LNCAP (cell line): ENCODE results near the gene NAXE.

Source experiments
- CTCF ChIP-seq: fragments of 450-650 bp; IDR thresholded peaks from 2 replicates; pipeline ENCODE4 v1.5.1; 2017; ENCODE audit warnings: mild to moderate bottlenecking

The NAXE gene

DNA sequence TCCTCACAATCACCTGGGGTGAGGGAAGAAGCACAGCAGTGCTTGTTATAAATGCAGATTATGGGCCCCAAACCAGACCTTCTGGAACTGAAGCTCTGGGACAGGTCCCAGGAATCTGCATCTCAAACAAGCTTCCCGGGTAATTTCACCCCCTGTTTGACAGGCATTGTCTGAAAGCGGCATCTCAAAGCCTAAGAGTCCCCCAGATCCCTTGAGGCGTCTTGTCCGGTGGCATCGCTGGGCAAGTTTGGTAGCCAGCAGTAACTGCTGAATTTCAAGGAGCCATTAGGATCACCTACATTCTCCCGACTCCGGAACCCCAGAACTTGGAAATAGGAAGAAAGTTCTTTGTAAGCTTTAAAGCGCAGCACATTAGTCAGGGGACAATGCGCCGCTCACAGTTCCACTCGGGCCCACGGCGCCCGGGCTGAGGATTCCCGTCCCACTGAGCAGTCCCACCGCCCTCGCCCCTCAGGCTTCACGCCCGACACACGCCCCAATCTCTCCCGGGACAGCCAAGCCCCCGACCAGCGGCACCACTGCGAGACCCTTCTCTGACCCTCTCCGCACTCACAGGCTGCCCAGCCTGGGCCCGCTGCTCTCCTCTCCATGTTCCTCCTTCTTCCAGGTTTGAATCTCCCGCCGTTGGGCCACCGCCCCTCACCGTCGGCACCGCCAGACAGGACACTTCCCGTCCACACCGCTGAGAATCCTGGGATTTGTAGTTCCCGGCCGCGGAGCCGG is 19.5 kb upstream of the NAXE start, which contains the start of gene IQGAP3:
IQGAP3 (minus strand) TSS at position 647 of the 744 bp plus-strand sequence; CDS start at position 611, 36 bp downstream.
- no peak for TF ChIP-seq CTCF

- no peak for TF ChIP-seq CTCF
Measured at GRCh38 chr1:156572663-156573018, 18.9 kb upstream of the NAXE start.

DNA sequence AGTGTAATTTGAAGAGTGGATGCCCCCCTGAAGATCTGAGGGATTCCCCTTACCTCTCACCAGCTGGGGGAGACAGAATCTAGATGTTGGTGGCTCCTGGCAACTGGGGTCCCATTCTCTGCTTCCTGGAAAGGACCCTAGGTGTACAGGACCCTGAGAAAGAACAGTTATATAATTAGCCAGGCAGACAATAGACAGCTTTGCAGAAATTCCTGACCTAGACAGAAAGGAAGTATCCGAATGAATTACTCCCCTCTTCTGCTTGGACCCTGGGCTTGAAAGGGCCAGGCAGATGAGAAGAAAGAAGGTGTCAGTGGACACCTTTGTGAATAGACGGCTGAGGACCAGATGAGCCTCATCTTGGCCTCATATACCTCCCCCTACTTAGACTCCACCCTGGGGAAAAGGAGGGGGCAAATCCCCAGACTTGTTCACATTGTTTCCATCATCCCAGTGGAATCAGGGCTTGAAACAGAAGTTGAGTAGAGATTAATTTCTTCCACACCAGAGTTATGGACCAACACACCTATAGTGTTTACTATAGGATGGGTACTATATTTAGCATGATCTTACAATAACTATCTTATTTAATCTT is 17.4 kb upstream of the NAXE start:
- TF ChIP-seq CTCF: no peak

DNA sequence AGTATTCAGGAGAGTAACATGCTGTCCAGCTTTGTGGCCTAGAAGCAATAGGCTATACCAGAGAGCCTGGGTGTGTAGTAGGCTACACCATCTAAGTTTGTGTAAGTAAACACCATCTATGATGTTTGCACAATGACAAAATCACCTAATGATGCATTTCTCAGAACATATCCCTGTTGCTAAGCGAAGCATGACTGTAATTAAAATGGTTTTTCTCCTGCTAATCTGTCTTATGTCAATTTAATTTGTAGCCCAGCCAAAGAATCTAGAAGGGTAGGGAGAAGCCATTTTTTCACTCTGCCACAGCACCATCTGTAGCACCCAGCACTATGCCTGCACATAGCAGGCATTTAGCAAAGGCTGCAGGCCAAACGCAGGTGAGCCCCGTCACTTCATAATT is 14.0 kb upstream of the NAXE start:
- TF ChIP-seq CTCF: no peak

DNA sequence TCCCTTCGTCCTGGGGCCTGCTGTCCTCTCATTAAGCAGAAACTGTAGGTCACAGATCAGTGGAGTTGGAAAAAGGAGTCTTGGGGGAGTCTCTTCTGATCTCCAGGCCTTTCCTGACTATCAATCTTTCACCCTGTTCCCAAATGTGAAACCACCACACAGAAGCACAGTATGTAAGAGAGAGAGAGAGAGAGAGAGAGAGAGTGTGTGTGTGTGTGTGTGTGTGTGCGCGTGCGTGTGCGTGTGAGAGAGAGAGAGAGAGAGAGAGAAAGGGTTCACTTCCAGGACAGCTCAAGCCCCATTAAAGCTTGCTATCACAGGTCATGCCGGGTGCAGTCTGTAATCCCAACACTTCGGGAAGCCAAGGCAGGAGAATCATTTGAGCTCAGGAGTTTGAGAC is 13.5 kb upstream of the NAXE start:
- no peak for TF ChIP-seq CTCF

GRCh38 chr1:156579472-156579871 is 12.1 kb upstream of the NAXE start, which contains the start of gene TTC24:
Gene TTC24, plus strand, starts transcription at chr1:156579723. Its CDS starts 1,642 bp downstream, at chr1:156581365.
- TF ChIP-seq CTCF: no peak

DNA sequence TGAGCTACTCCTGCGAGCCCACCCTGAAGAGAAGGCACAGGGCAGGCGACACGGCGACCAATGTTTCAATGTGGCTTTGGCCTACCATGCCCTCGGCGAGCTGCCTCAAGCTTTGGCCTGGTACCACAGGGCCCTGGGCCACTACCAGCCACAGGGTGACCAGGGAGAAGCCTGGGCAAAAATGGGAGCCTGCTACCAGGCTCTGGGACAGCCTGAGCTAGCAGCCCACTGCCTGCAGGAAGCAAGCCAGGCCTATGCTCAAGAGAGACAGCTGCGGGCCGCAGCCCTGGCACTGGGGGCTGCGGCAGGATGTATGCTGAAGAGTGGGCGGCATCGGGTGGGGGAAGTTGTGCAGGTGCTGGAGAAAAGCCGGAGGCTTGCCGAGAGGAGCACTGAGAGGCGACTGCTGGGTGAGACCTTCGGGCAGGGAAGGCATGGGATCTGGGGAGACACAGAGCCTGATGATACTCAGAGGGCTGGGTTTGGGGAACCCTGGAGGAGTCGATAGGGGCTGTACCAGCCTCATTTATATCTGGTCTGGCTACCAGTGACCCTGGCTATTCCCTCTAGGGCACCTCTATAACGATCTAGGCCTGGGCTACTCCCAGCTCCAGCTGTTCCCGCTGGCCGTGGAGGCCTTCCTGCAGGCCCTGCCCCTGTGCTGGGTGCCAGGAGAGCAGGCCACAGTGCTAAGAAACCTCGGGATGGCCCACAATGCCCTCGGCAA is 9.8 kb upstream of the NAXE start:
- TF ChIP-seq CTCF: no peak
